ENCODE results near the gene SUCLA2. TPM values are rescaled to one million over a fixed set of nuclear protein-coding genes. Genes with fewer than 3 reads are reported as not detected.
"Not testable (repeated sequence)": the region's sequence is repeated elsewhere in the genome, so short reads cannot be mapped to it uniquely, and the experiment has no call there.

The SUCLA2 gene
- total RNA-seq, 3 donors from 2014 or later: 42.3 to 75.4 (median 61.3) TPM

- TF ChIP-seq POLR2A (IDR thresholded peaks at IDR 0.05) (no peak), POLR2AphosphoS5 (IDR thresholded peaks at IDR 0.05) (no peak), CTCF (IDR thresholded peaks at IDR 0.05) (no peak)
- H3K27ac ChIP-seq: no peak overlapping the region
- no peaks in the 10 kb centered on the region for H3K36me3 ChIP-seq
- H3K4me3 ChIP-seq: no peak overlapping the region
- no peak for DNase-seq (ENCODE audit: low spot score in 2 of 2)
- peaks cover 0 to 12% of the 10 kb centered on the region in 2 donors for H3K9me3 ChIP-seq
- H3K27me3 ChIP-seq: no peaks in the 10 kb centered on the region
- intact Hi-C loops (cut with DNase I; ENCODE audit: low total_unique reads): no loop called here
- H3K4me1 ChIP-seq: no peaks in the 10 kb centered on the region
Measured at GRCh38 chr13:47955836-47956235, 45.2 kb downstream of the SUCLA2 start.

GRCh38 chr13:47949799-47950198 lies 51.3 kb downstream of the SUCLA2 start:
- Histone ChIP-seq H3K27ac (no peak overlapping the region), H3K27me3 (no peaks in the 10 kb centered on the region), H3K4me3 (no peak overlapping the region), H3K9me3 (no peaks in the 10 kb centered on the region), H3K4me1 (no peaks in the 10 kb centered on the region), H3K36me3 (no peaks in the 10 kb centered on the region)
- intact Hi-C loops (cut with DNase I; ENCODE audit: low total_unique reads): no loop called here
- TF ChIP-seq POLR2A (IDR thresholded peaks at IDR 0.05): no peak
- DNase-seq (ENCODE audit: low spot score in 2 of 2): no peak

- H3K27ac ChIP-seq: no peak overlapping the region
- no peak for TF ChIP-seq CTCF (IDR thresholded peaks at IDR 0.05)
- TF ChIP-seq POLR2A (IDR thresholded peaks at IDR 0.05): no peak
- no peak for TF ChIP-seq POLR2AphosphoS5 (IDR thresholded peaks at IDR 0.05)
- no peak for DNase-seq (ENCODE audit: low spot score in 2 of 2)
- no peak overlapping the region for H3K4me3 ChIP-seq
- H3K27me3 ChIP-seq: no peaks in the 10 kb centered on the region
- H3K9me3 ChIP-seq: no peaks in the 10 kb centered on the region
- no peaks in the 10 kb centered on the region for H3K4me1 ChIP-seq
- H3K36me3 ChIP-seq: no peaks in the 10 kb centered on the region
- intact Hi-C loops (cut with DNase I; ENCODE audit: low total_unique reads): no loop called here
Measured at GRCh38 chr13:47945738-47946137, 55.3 kb downstream of the SUCLA2 start.

GRCh38 chr13:47945146-47945545 lies 55.9 kb downstream of the SUCLA2 start:
- H3K9me3 ChIP-seq; H3K4me3 ChIP-seq; H3K27ac ChIP-seq; H3K27me3 ChIP-seq; DNase-seq (ENCODE audit: low spot score in 2 of 2); H3K36me3 ChIP-seq; intact Hi-C loops (cut with DNase I; ENCODE audit: low total_unique reads); H3K4me1 ChIP-seq: not testable (repeated sequence)

GRCh38 chr13:47934371-47934770 lies 66.7 kb downstream of the SUCLA2 start:
- DNase-seq (ENCODE audit: low spot score in 2 of 2): no peak
- intact Hi-C loops (cut with DNase I; ENCODE audit: low total_unique reads): no loop called here
- no peak overlapping the region for H3K27ac ChIP-seq

More at GRCh38 chr13:47934371-47934770, 66.7 kb downstream of the SUCLA2 start:
- Histone ChIP-seq H3K27me3 (no peaks in the 10 kb centered on the region), H3K9me3 (no peaks in the 10 kb centered on the region), H3K4me3 (no peak overlapping the region), H3K4me1 (peaks cover 0 to 6% of the 10 kb centered on the region in 2 donors), H3K36me3 (no peaks in the 10 kb centered on the region)
- TF ChIP-seq CTCF (IDR thresholded peaks at IDR 0.05) (no peak), POLR2A (IDR thresholded peaks at IDR 0.05) (no peak), POLR2AphosphoS5 (IDR thresholded peaks at IDR 0.05) (no peak)
